H1 (cell line): ENCODE results near the gene INA. TPM values are rescaled to one million over a fixed set of nuclear protein-coding genes. Genes with fewer than 3 reads are reported as not detected.

ENCODE experiments used
- CTCF ChIA-PET: fragments of 300-600 bp; sonication (Branson Sonifier 250); formaldehyde crosslinking; loops from one replicate; lab custom pipeline; 2021; ENCODE audit not compliant: partially characterized antibody; lab: Charles Lee
- POLR2A ChIA-PET: fragments of 300-600 bp; sonication (Branson Sonifier 250); formaldehyde crosslinking; loops from one replicate; lab custom pipeline; 2021; ENCODE audit warnings: inconsistent platforms; ENCODE audit not compliant: partially characterized antibody; lab: Charles Lee
- DNase-seq, 2 experiments: peaks; one replicate each; pipeline versions ENCODE4 v3.0.0 to v3.0.0-alpha.2; 2010 to 2022; ENCODE audit warnings: low spot score in 2 of 2, low read depth in 1 of 2, mixed read lengths in 1 of 2
- FAIRE-seq: peaks from 2 replicates; lab custom pipeline; 2011; peaks lifted over from hg19 to GRCh38; lab: Jason Lieb, UNC
- H2AFZ ChIP-seq: 2 replicates; pipeline ENCODE4 v1.8.1; 2012; ENCODE audit warnings: low read length, inconsistent platforms
- H2AK5ac ChIP-seq: 2 replicates; pipeline ENCODE4 v1.6.1; 2013; ENCODE audit warnings: low read depth, low read length
- H2BK120ac ChIP-seq: replicated peaks from 2 replicates; pipeline ENCODE3; 2013; ENCODE audit warnings: low read depth, low read length, inconsistent platforms
- H2BK12ac ChIP-seq: 2 replicates; pipeline ENCODE4 v1.6.1; 2013; ENCODE audit warnings: low read depth, low read length
- H2BK15ac ChIP-seq: 2 replicates; pipeline ENCODE4 v1.6.1; 2013; ENCODE audit warnings: low read length
- H2BK20ac ChIP-seq: 2 replicates; pipeline ENCODE4 v1.6.1; 2013; ENCODE audit warnings: low read length
- H2BK5ac ChIP-seq: 2 replicates; pipeline ENCODE4 v1.6.1; 2013; ENCODE audit warnings: low read depth, low read length
- H3K14ac ChIP-seq: 2 replicates; pipeline ENCODE4 v1.6.1; 2013; ENCODE audit warnings: inconsistent platforms; ENCODE audit not compliant: insufficient read length
- H3K18ac ChIP-seq: 2 replicates; pipeline ENCODE4 v1.6.1; 2013; ENCODE audit warnings: low read length; ENCODE audit errors: extremely low read depth
- H3K23ac ChIP-seq: 2 replicates; pipeline ENCODE4 v1.6.1; 2013; ENCODE audit warnings: inconsistent platforms; ENCODE audit not compliant: insufficient read length
- H3K23me2 ChIP-seq: 2 replicates; pipeline ENCODE4 v1.6.1; 2013; ENCODE audit warnings: low read depth, low read length
- H3K27ac ChIP-seq: 2 replicates; pipeline ENCODE4 v1.6.1; 2011; ENCODE audit warnings: low read depth, low read length, inconsistent platforms
- H3K27me3 ChIP-seq, 4 experiments: replicated peaks in 1 of 4; 1 replicate in 1 of 4; 2 replicates in 3 of 4; pipeline versions ENCODE4 v1.6.1 to v1.8.1; 2011 to 2013; ENCODE audit warnings: low read length in 3 of 4, mild to moderate bottlenecking in 3 of 4, inconsistent platforms in 2 of 4, mixed read lengths in 2 of 4, moderate library complexity in 1 of 4; ENCODE audit not compliant: control insufficient read depth in 3 of 4, insufficient read depth in 3 of 4; ENCODE audit errors: extremely low read depth in 1 of 4
- H3K36me3 ChIP-seq, 4 experiments: 2 replicates each; pipeline versions ENCODE4 v1.6.1 to v1.8.1; 2011 to 2013; ENCODE audit warnings: mild to moderate bottlenecking in 4 of 4, low read length in 3 of 4, moderate library complexity in 2 of 4, control low read depth in 1 of 4, inconsistent platforms in 1 of 4; ENCODE audit not compliant: insufficient read depth in 4 of 4, control insufficient read depth in 2 of 4
- H3K4ac ChIP-seq: replicated peaks from 2 replicates; pipeline ENCODE3; 2013; ENCODE audit warnings: low read length, low read depth, mixed read lengths, inconsistent platforms; ENCODE audit not compliant: insufficient read length
- H3K4me1 ChIP-seq, 4 experiments: replicated peaks in 1 of 4; 1 replicate in 1 of 4; 2 replicates in 3 of 4; pipeline versions ENCODE4 v1.6.1 to v1.8.1; 2011 to 2013; ENCODE audit warnings: low read length in 3 of 4, inconsistent platforms in 2 of 4, mixed read lengths in 1 of 4; ENCODE audit not compliant: insufficient read depth in 4 of 4, control insufficient read depth in 3 of 4
- H3K4me2 ChIP-seq, 2 experiments: 2 replicates each; pipeline versions ENCODE4 v1.6.1 to v1.8.1; 2011 to 2013; ENCODE audit warnings: low read depth in 2 of 2, low read length in 2 of 2, control low read depth in 1 of 2, inconsistent platforms in 1 of 2, mild to moderate bottlenecking in 1 of 2; ENCODE audit not compliant: insufficient read depth in 1 of 2
- H3K4me3 ChIP-seq, 4 experiments: fragments of 200-600, 300-600 bp in 1 of 4; sonication (generic), shearing (Covaris generic), sonication (Bioruptor Twin) in 1 of 4; 2 replicates each; pipeline versions ENCODE4 v1.5.1 to v1.8.1; 2011 to 2016; ENCODE audit warnings: low read length in 4 of 4, low read depth in 3 of 4, control low read depth in 2 of 4, inconsistent platforms in 2 of 4, mild to moderate bottlenecking in 2 of 4, mixed read lengths in 1 of 4, moderate library complexity in 1 of 4; ENCODE audit not compliant: insufficient read depth in 2 of 4; ENCODE audit errors: extremely low read depth in 1 of 4
- H3K56ac ChIP-seq: replicated peaks from 2 replicates; pipeline ENCODE3; 2013; ENCODE audit warnings: low read depth, mild to moderate bottlenecking, mixed read lengths, low read length, inconsistent platforms; ENCODE audit not compliant: insufficient read length
- H3K79me1 ChIP-seq: 2 replicates; pipeline ENCODE4 v1.6.1; 2013; ENCODE audit warnings: low read depth, low read length, control low read depth
- H3K79me2 ChIP-seq, 2 experiments: 2 replicates each; pipeline versions ENCODE4 v1.6.1 to v1.8.1; 2012 to 2013; ENCODE audit warnings: low read length in 2 of 2, mild to moderate bottlenecking in 2 of 2, inconsistent platforms in 1 of 2; ENCODE audit not compliant: insufficient read depth in 2 of 2, control insufficient read depth in 1 of 2
- H3K9ac ChIP-seq, 4 experiments: replicated peaks in 1 of 4; 1 replicate in 1 of 4; 2 replicates in 3 of 4; pipeline versions ENCODE4 v1.6.1 to v1.8.1; 2011 to 2013; ENCODE audit warnings: low read depth in 3 of 4, low read length in 3 of 4, control low read depth in 2 of 4, mild to moderate bottlenecking in 2 of 4, moderate library complexity in 2 of 4, inconsistent platforms in 1 of 4; ENCODE audit errors: extremely low read depth in 1 of 4
- H3K9me3 ChIP-seq, 2 experiments: 2 replicates each; pipeline versions ENCODE4 v1.6.1 to v1.8.1; 2012 to 2013; ENCODE audit warnings: mild to moderate bottlenecking in 2 of 2, moderate library complexity in 2 of 2, control low read depth in 1 of 2, inconsistent platforms in 1 of 2, low read depth in 1 of 2, low read length in 1 of 2, mixed read lengths in 1 of 2; ENCODE audit not compliant: insufficient read depth in 2 of 2
- H4K20me1 ChIP-seq, 2 experiments: replicated peaks in 1 of 2; 2 replicates each; pipeline versions ENCODE3 to v1.8.1; 2011 to 2013; ENCODE audit warnings: inconsistent platforms in 2 of 2, low read length in 2 of 2, mild to moderate bottlenecking in 1 of 2; ENCODE audit not compliant: insufficient read depth in 2 of 2, control insufficient read depth in 1 of 2
- H4K5ac ChIP-seq: 2 replicates; pipeline ENCODE4 v1.6.1; 2013; ENCODE audit warnings: low read length, low read depth, mixed read lengths, inconsistent platforms; ENCODE audit not compliant: insufficient read length
- H4K8ac ChIP-seq: 2 replicates; pipeline ENCODE4 v1.8.0; 2013; ENCODE audit warnings: mild to moderate bottlenecking, moderate library complexity, low read length, inconsistent platforms; ENCODE audit not compliant: insufficient read depth; ENCODE audit errors: extremely low read depth
- H4K91ac ChIP-seq: replicated peaks from 2 replicates; pipeline ENCODE3; 2013; ENCODE audit warnings: low read length, mixed read lengths, inconsistent platforms; ENCODE audit not compliant: insufficient read length
- BRCA1 ChIP-seq: IDR thresholded peaks from 2 replicates; pipeline ENCODE4 v1.6.1; 2012; ENCODE audit warnings: low read depth, low read length, improper control_type of control experiment
- KDM4A ChIP-seq: IDR thresholded peaks from one replicate; pipeline ENCODE4 v1.7.1; 2012; ENCODE audit warnings: low read depth, mild to moderate bottlenecking, moderate library complexity, low read length, inconsistent platforms; ENCODE audit not compliant: severe bottlenecking
- RAD21 ChIP-seq, 2 experiments: IDR thresholded peaks in 1 of 2; conservative IDR thresholded peaks in 1 of 2; 2 replicates each; pipeline ENCODE4 v1.6.1; 2011; ENCODE audit warnings: low read depth in 2 of 2, low read length in 2 of 2, improper control_type of control experiment in 1 of 2, inconsistent platforms in 1 of 2, mild to moderate bottlenecking in 1 of 2, moderate library complexity in 1 of 2
- RXRA ChIP-seq: IDR thresholded peaks from 2 replicates; pipeline ENCODE4 v1.6.1; 2011; ENCODE audit warnings: low read depth, mild to moderate bottlenecking, low read length, moderate library complexity; ENCODE audit not compliant: insufficient read depth
- WGBS, 2 experiments: shearing (Covaris generic) in 1 of 2; methylation state at CpG; one replicate each; pipeline versions ENCODE4 v1.1.6 to v1.1.7; 2013 to 2015; ENCODE audit warnings: low lambda C conversion rate in 2 of 2, mixed read lengths in 2 of 2, inconsistent platforms in 1 of 2, low coverage in 1 of 2, missing lambda C conversion rate in 1 of 2; ENCODE audit not compliant: insufficient replicate concordance in 2 of 2, insufficient coverage in 1 of 2, insufficient read length in 1 of 2; ENCODE audit errors: extremely low coverage in 1 of 2, missing lambda C conversion rate in 1 of 2; 5-methylcytosine and 5-hydroxymethylcytosine counted together
- polyA plus RNA-seq, 7 experiments: library from polyadenylated mRNA; depleted of rRNA in 3 of 7; stranded (reverse) in 5 of 7; unstranded in 2 of 7; fragments of >200 nt in 5 of 7; fragments of 200-250 nt in 2 of 7; gene quantifications; 1 replicate in 5 of 7; 2 replicates in 1 of 7; 4 replicates in 1 of 7; pipeline versions ENCODE4 v1.2.1 to v1.2.3, GENCODE V29; 2011 to 2013; ENCODE audit warnings: missing spikeins in 2 of 7, mixed read lengths in 2 of 7
- total RNA-seq: library from RNA; stranded (reverse); fragmentation: NEBNext Ultra II Directional; extraction: Animal tissue kit (Norgen Biotek cat#: 25700); gene quantifications from 2 replicates; pipeline ENCODE4 v1.2.1, GENCODE V29; 2021

INA gene
- total and polyA plus RNA-seq, 2 of the 8 experiments (the other 6 are each of a cell fraction or from before 2014, with no cell fraction given) = 17.1 to 18.1 TPM

GRCh38 chr10:103295374-103296015 lies 18.6 kb downstream of the INA start:
- no peak overlapping the region for H4K91ac ChIP-seq
- no peak overlapping the region for H3K56ac ChIP-seq
- H3K23ac ChIP-seq = no peak overlapping the region
- TF ChIP-seq RAD21 (IDR thresholded peaks at IDR 0.05 in 1 of 2, conservative IDR thresholded peaks at IDR 0.05 in 1 of 2; ENCODE audit: low read depth in 2 of 2, low read length in 2 of 2) = no peak
- no peak for TF ChIP-seq KDM4A
- no peak for TF ChIP-seq RXRA
- TF ChIP-seq BRCA1 = no peak
- H2BK5ac ChIP-seq = no peak overlapping the region
- H2BK12ac ChIP-seq = no peak overlapping the region
- FAIRE-seq (no peak), DNase-seq (no peak)
- no peak overlapping the region for H3K9ac ChIP-seq
- H3K36me3 ChIP-seq = no peaks in the 10 kb centered on the region
- H3K23me2 ChIP-seq = no peaks in the 10 kb centered on the region
- H4K5ac ChIP-seq = no peak overlapping the region
- H4K20me1 ChIP-seq = no peaks in the 10 kb centered on the region
- H3K79me2 ChIP-seq = no peaks in the 10 kb centered on the region
- H2AFZ ChIP-seq = no peak overlapping the region
- CTCF ChIA-PET = interaction anchor here (0.8 kb wide), 2 partner anchors 14 to 39 kb away, joined by 3 read pairs; no protein-coding TSS in a partner anchor
- no peak overlapping the region for H3K14ac ChIP-seq
- no peaks in the 10 kb centered on the region for H3K79me1 ChIP-seq
- WGBS, 2 experiments = 80% methylated on average over 2 of the region's 2 CpGs; no CpG with 5 or more reads in 1 of the 2 experiments
- no peak overlapping the region for H4K8ac ChIP-seq
- no peaks in the 10 kb centered on the region for H3K9me3 ChIP-seq
- no peak overlapping the region for H2BK120ac ChIP-seq
- no peak overlapping the region for H3K4me3 ChIP-seq
- no peaks in the 10 kb centered on the region for H3K4me1 ChIP-seq
- POLR2A ChIA-PET = interaction anchor here (0.9 to 1.6 kb wide), 2 partner anchors 11 to 26 kb away, joined by 4 to 5 read pairs; no protein-coding TSS in a partner anchor
- no peaks in the 10 kb centered on the region for H3K27me3 ChIP-seq
- no peak overlapping the region for H3K27ac ChIP-seq
- no peak overlapping the region for H2BK15ac ChIP-seq
- no peak overlapping the region for H3K4ac ChIP-seq
- no peak overlapping the region for H2AK5ac ChIP-seq
- H3K4me2 ChIP-seq = no peak overlapping the region
- no peak overlapping the region for H2BK20ac ChIP-seq
- no peak overlapping the region for H3K18ac ChIP-seq
